ENCODE measurements around the gene FYB1.

FYB1 gene

DNA sequence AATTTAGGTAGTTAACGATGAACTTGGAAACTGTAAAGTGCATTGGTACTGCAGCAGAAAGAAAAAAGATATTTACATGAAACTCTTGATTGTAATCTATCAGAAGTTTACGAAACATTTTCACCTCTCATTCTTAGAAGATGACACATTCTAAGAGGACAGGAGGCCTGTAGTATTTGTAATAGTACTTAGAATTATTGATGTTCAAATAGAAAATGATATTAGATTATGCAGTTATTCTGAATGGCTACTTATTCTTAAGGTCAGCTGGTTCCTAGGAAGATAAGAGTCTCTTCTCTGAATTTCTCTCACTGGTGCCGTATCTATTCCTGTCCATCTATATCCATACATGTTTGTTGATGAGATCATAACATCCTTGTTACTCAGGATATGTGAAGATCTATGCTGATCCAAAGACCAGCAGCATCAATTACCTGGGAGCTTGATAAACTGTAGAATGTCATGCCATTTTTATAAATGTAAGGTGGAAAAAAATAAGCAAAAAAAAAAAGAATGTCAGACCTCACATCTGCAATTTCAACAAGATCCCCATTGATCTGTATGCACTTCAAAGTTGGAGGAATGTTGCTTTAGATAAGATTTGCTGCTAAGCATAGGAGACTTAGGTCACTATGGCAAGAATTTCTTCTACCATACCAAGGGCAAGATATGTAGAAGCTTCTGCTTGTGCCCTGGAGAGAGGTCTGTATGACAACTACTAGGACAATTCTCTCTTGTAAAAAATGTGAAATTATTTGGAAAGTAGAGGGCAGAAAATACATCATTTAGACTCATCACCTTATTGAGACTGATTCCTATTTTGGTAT is 102.8 kb downstream of the FYB1 start:
- DNase-seq = no peak

DNA sequence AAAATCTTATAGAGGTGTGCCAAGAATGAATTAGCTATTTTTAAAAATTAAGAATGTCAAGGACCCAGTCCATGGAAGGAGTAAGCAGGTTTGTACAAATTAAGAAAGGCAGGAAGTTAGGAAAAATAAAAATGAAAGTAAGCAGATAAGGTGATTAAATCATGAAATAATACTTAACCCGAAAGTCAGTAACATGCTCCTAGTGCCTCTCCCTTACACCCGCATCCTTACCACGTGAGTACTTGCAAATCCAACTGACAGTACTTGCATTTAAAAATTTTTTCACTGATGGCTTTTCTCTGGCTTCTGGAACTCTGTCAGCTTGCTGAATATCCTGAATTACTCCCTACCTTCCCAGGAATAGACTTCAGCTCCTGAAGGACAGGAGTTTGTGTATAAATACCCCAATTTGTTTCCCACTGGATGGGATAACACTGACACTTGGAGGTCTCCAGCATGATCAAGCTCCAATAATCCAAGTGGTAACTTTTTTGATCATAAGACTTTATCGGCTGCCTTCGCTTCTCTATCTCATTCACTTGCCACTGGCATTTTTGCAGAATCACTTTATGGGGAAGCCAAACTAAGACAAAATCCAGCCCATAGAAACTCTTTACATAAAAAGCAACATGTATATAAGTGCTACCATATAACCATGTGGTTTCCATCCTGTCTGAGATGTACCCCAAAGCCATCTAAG is 103.6 kb downstream of the FYB1 start:
- DNase-seq = no peak

DNA sequence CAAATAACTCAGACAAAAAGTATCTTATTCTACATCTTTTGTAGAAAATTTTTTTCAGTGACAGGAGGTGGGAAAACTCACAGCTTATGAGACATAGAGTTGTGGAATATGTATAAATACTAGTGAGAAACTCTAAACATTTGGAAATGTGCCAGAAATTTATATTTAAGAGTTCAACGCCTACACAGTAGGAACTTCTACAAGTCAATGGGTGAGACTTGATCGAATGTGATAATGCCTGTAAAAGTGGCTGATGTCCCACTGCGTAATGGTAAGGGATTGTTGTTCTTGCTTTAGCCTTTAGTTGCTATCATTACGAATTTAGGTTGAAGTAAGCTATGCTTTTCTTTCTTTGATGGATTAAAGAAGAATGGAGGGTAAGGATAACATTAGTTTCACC is 105.2 kb downstream of the FYB1 start:
- no peak for DNase-seq

DNA sequence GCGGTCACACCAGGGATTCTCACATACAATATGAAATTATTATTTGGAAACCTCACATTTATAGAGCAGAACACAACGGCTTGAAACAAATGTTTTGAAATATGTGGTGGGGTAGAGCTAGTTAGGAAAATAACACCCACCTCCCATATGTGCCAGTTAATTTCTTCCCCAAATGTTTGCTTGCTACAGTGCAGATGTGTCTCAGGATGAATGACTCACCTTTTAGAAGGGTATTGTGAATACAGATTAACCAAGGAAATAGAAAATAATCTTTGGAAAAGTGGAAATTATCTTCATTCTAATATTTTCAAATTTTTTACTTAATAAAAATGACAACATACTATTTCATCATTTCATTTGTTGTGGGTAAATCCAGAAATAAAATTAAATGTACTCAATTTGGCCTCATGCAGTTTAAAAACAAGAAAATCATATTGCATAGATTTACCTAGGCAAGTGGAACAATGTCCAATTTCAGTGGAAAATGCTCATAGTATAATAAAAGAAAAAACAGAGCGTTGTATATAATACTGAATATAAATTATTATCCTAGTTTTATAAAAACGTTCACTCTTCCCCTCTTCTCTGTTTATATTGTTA is 105.9 kb downstream of the FYB1 start:
- DNase-seq = no peak

DNA sequence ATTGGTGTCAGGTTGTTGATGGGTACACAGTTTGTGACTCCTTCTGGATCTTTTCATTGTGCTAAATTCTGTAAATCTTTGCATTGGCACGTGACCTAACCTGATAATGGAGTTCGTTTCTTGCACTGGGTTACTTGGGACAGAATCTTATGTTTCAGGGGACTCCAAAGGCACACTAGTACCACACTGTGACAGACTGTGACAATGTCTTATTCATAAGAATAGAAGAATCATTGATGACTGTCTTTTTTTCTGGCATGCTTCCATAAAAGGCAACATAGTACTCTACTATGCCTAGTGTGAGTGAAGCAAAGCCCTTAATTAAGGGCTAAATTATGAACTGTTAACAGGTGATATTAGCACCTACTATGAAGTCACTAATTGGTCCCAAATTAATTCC is 109.8 kb downstream of the FYB1 start:
- no peak for DNase-seq

DNA sequence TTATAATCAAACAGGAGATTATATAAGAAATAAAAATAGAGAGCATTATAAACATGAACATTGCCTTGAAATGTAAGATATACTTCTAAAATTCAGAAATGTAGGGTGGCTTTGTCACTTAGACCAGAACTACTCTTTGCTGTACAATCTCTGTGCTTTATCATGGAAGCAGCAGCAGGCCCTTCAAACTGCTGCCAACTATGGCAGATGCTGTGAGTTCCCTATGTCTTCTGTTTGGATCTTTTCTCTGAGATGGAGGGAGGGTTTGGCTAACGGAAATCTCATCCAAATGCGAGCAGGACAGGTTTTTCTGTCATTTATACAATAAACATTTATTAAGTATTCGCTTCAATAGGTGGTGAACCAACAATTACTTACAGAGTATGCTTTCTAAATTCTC is 110.4 kb downstream of the FYB1 start:
- no peak for DNase-seq

DNA sequence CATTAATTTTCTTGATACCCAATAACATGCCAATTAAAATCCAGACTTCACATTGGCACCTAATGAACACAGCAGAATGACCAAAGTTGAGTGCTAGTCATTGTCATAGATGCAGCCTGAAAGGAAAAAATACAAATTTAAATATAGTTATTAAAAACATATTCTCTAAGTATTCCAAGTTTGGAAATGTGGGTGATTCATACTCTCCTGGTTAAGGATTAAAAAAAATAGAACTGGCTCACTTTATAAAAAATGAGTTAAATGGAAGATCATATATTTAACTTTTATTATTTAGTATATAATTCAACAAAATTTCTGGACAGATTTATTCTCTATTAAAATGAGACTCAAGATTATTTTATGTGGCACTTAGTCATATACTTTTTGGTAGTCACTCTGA is 112.0 kb downstream of the FYB1 start:
- no peak for DNase-seq

DNA sequence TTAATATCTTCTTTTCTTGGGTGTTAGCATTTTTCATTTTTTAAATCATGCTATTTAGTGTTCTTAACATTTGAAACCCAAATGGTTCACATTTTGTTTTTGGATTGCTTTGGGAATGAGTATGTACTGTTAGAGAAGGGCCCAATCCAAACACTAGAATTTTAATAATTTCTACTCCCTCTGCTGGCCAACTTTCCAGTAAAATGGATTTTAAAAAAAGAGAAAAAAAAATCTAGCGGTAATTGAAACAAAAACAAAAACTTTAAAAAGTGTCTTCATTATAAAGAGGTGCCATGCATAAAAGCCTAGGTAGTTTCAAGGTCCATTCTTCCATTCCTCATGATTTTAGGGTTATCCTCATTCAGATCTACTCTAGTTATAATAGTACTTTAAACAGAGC is 113.0 kb downstream of the FYB1 start:
- no peak for DNase-seq

DNA sequence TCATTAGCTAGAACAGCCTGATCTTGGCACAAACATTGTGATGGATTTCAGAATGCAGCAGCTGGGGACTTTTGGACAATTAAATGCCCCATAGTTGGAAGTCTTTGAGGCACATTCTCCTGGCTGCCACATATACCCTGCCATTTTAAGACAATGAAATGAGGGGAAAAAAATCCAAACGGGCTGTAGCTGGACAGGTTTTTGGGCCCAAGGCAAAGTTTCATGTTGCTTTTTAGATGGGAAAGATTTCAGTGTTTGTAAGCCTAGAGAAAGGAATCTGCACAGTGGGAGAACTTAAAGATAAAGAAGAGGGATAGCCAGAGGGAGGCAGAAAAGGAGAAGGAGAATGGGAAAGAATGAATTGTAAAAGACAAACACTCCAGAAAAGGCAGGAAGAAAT is 115.1 kb downstream of the FYB1 start:
- DNase-seq = no peak

DNA sequence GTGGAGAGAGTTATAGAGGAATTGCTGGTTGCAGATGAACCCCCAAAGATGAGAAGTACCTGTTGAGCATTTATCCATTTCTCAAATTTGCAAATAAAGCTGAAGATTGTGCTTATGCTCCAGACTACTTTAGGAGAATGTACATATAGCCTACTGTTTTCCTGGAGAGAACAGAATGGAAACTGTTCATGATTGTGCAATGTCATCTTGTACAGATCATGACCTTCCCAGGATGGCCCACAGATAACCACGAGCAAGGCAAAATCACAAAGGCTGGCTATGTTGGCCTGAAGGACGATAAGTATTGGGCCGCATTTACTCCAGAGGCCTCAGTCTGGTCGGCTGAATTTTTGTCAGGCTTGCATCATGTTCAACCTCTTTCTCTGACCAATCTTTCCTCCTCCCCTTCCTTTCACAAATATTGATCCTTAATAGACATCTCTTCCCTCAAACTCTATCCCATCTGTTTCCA is 116.6 kb downstream of the FYB1 start:
- no peak for DNase-seq

DNA sequence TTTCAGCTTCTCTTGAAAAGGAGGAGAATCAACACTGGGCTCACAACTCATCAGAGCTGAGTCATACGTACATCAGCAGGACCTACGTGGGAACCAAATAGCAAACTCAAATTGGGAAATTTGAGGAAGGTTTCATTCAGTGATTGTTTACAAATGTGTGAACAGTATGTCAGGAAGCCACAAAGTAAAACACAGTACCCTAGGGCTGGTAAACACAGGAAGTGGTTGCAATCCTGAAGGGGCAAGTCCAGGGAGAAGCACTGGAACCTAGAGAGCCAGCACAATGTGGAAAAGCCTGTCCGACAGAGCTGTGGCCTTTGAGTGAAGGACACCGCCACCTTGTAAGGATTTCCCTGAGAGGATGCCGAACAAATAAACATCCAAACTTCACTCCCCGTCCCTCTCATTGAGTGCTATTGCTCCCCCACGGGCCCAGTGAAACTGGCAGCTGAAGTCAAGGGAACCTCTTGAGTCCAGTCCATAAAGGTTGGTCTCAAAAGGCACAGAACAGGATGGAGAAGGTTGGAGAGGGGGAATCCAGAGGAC is 118.4 kb downstream of the FYB1 start:
- no peak for DNase-seq

DNA sequence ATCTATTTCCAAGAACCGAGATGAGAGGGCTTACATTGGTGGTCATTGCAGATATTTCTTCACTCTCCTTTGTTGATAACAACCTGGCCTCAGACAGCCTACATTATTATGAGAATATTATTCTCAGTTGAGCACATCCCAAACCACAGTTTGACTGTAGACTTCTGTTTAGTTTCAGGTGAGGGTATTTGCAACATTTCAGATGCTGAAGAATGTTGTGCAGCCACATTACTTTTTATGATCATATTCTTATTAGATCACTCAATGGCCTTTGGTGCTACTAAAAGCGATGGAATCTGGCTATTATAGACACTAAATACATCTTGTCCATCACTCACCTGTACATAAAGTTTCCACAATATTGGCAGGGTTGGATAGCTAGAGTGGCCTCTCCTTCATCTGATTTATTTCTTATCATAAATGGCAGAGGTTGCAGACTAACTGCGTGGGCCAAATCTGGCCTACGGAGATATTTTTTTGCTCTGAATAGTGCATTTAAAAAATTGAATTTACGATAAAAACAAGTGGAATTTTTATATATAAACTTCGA is 119.0 kb downstream of the FYB1 start:
- DNase-seq = no peak

DNA sequence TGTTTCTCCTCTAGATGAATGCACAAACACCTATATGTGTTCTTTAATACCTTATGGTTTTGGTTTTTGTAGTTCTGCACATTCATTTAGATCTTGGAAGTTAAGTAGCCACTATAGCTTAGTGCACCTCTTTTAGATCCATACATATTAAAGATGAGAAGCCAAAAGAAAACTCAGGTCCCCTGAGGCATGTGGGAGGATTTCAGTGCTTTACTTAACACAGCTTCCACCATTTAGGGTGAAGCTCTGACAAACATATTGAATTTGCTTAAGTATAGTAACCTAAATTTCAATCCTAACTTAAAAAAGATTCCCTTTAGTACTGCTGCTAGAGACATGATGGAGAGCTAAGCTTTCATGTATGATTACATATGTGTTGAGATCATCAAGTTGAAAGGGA is 119.5 kb downstream of the FYB1 start:
- no peak for DNase-seq

DNA sequence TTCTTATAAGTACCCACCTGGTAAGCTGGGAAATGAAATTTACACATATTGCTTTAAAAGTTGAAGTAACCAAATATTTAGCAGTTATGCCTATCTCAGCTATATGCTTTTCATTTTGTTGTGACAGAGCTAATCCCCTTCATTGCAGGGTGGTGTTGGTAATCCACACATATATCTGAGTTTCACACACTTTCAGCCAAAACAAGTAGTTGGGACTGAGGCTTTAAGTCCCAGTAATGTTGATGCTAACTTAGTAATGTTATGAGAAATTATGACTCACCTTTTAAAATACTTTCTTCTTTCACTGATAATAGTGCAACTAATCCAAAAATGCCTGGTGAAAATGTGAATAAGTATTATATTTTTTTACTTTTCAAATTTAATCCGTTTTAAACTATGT is 126.0 kb downstream of the FYB1 start:
- DNase-seq = no peak

DNA sequence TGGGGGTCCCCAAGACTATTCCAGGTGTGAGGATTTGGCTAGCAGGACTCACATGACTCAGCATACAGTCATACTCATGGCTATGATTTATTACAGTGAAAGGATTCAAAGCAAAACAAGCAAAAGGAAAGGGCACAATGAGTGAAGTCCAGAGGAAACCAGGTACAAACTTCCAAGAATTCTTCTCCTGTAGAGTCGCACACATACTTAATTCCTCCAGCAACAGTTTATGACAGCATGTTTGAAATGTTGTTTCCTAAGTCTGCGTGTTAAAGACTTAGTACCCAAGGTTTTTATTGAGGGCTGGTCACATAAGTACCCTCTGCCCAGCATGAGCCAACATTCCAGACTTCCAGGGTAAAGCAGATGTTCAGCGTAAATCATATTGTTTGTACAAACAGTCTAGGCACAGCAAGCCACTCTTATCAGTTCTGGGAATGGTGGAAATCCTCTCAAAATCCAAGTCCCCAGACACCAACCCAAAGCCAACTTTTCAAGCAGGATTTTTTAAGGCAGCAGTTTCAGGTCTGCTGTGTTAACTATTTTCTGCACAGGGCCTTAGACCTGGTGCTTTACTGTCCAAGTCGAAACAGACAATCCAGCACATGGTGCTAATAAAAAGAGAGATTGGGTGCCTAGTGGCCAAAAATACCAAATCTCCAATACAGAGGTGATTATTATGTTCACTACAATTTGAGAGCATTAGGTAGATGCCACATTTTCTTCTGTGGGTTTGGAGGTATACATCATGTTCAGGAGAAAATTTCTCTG is 126.6 kb downstream of the FYB1 start:
- DNase-seq = no peak

DNA sequence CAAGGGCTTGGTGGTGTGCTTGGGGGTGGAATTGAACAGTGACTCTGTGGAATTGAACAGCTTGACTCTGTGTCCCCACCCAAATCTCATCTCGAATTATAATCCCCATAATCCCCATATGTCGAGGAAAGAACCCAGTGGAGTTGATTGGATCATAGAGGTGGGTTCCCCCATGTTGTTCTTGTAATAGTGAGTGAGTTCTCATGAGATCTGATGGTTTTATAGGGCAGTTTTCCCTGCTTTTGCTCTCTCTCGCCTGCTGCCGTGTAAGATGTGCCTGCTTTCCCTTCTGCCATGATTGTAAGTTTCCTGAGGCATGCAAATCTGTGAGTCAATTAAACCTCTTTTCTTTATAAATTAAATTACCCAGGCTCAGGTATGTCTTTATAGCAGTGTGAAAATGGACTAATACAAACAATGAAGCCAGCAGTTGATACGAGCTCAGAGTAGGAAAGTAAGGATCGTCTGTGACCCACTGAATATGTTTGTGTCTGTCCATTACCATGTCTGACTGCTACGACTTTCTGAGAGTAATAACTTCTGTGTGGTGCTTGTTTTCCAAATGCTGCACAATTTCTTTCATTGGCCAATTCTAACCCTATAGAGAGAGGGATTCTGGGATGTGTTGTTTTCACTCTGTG is 127.3 kb downstream of the FYB1 start:
- DNase-seq = no peak

DNA sequence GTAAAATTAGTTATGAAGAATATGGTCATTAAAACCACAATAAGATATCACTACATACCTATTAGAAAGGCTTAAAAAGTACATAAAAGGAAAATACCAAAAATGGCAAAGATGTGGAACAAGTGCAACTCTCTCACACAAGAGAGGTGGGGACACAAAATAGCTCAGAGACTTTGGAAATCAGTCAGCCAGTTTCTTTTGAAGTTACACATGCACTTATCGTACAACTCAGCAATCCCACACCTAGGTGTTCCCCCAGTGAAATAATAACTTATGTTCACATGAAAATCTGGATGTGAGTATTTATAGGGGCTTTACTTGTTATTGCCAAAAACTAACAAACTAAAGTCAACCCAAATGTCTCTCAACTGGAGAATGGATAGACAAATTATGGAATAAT is 135.4 kb downstream of the FYB1 start:
- DNase-seq = no peak

DNA sequence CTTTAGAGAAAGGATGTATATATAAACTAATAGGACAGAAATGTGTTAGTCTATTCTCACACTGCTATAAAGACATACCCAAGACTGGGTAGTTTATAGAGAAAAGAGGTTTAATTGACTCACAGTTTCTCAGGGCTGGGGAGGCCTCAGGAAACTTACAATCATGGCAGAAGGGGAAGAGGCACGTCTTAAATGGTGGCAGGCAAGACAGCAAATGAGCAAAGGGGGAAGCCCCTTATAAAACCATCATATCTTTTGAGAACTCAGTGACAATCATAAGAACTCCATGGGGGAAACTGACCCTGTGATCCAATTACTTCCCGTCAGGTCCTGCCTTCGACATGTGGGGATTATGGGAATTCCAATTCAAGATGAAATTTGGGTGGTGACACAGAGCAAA is 136.4 kb downstream of the FYB1 start:
- DNase-seq = no peak

DNA sequence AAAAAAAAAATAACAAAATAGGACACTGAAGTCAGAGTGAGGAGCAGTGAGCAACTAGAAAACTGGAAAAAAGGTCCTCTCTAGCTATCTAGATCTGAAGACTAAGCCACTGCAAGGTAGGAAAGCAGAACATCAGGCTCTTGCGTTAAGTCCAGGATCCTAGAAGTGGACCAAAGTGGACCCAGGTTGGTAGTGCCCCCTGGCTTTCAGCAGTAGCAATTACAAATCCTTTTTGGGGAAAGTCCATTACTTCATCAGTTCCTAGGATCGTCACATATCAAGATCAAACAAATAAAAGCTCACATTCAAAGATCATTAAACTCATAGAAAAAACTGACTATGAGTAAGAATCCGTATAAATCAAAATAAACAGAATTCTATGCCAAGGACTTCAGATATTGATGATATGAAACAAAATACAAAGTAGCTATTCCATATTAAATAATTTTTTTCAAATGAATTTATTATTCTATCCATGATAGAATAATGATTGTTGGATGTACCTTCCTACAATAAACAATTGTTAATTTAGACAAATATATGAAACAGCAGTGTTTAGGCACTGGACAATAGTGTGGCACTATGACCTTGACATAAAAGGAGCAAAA is 138.7 kb downstream of the FYB1 start:
- peak; percentile 29 for DNase-seq

DNA sequence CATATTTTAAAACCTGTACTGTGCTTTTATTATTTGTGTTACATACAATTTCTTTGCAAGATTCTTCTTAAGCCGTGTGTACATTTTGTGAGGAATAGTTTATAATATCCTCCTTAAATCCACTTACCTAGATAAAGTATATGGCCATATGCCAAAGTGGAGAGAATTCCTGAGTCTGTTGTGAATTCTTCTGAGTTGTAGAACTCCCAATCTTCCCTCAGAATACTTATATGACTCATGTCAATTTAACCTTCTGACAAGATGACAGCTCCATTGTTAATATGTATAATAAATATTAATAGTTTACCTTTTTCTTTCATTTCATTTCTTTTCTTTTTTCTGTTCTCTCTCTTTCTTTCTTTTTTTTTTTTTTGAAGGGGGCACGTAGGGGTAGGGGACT is 139.2 kb downstream of the FYB1 start:
- DNase-seq = no peak

DNA sequence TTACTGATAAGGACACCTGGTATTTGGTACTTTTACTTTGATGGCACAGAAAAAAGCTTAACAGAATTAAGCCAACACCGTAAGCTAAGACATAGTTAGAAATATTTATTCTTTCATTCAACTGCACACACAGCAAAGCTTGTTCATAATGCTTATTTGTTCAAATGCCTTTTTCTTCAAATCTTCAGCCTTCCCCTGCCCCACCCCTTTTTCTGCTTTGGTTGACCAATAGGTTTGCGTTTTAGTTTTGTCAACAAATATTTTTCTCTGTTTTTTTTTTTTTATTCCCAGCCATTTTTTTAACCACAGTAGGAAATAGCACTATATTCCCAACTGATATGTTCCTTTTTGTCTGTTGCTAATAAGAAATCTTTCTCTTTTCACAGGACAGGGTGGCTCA is 140.2 kb downstream of the FYB1 start:
- DNase-seq = no peak
